GM12872 (cell line): ENCODE results near the gene NTRK2.

ENCODE experiments used
- CTCF ChIP-seq: IDR thresholded peaks from 3 replicates; pipeline ENCODE4 v1.5.1; 2011; ENCODE audit warnings: low read depth, mild to moderate bottlenecking, low read length, moderate library complexity; ENCODE audit not compliant: insufficient read depth

Gene NTRK2

GRCh38 chr9:84941792-84942191 is 272.3 kb downstream of the NTRK2 start:
- TF ChIP-seq CTCF, result no peak

- no peak for TF ChIP-seq CTCF
These were observed 274.0 kb downstream of the NTRK2 start for GRCh38 chr9:84943482-84944050.

- no peak for TF ChIP-seq CTCF
These were observed 276.5 kb downstream of the NTRK2 start for GRCh38 chr9:84945878-84946538.

GRCh38 chr9:84947412-84947972 is 278.0 kb downstream of the NTRK2 start:
- TF ChIP-seq CTCF, result no peak

GRCh38 chr9:84949258-84949657 is 279.7 kb downstream of the NTRK2 start:
- no peak for TF ChIP-seq CTCF

- TF ChIP-seq CTCF, result no peak
These were observed 280.4 kb downstream of the NTRK2 start for GRCh38 chr9:84949971-84950370.

GRCh38 chr9:84950879-84951811 is 281.6 kb downstream of the NTRK2 start:
- TF ChIP-seq CTCF, result no peak
